ENCODE measurements around the gene CLEC2A.
"Not testable (repeated sequence)": the region's sequence is repeated elsewhere in the genome, so short reads cannot be mapped to it uniquely, and the experiment has no call there.

CLEC2A gene

GRCh38 chr12:9932270-9932669 lies at the start of gene CLEC2A:
Gene CLEC2A (minus strand): TSS chr12:9932370. CDS start chr12:9932329, 41 bp downstream.
- DNase-seq (ENCODE audit: low read depth): no peak

- no peak for DNase-seq (ENCODE audit: low read depth)
Measured at GRCh38 chr12:9980126-9980525, 48.0 kb upstream of the CLEC2A start.

GRCh38 chr12:9977916-9978315 lies 45.7 kb upstream of the CLEC2A start:
- no peak for DNase-seq (ENCODE audit: low read depth)

- DNase-seq (ENCODE audit: low read depth): not testable (repeated sequence)
Measured at GRCh38 chr12:9976626-9977025, 44.5 kb upstream of the CLEC2A start.

DNA sequence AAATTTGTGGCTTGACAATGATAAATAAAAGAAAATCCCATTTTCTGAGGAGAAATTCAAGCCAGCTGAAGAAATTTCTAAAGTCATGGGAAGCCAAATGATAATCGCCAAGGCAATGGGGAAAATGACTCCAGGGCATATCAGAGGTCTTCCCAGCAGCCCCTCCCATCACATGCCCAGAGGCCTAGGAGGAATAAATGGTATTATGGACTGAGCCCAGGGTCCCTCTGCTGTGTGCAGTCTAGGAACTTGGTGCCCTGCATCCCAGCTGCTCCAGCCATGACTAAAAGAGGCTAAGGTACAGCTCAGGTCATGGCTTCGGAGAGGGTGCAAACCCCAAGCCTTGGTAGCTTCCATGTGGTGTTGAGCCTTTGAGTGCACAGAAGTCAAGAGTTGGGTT lies 43.4 kb upstream of the CLEC2A start:
- DNase-seq (ENCODE audit: low read depth): no peak

GRCh38 chr12:9974731-9975130 lies 42.6 kb upstream of the CLEC2A start:
- not testable (repeated sequence) for DNase-seq (ENCODE audit: low read depth)

- no peak for DNase-seq (ENCODE audit: low read depth)
Measured at GRCh38 chr12:9973949-9974348, 41.8 kb upstream of the CLEC2A start.

DNA sequence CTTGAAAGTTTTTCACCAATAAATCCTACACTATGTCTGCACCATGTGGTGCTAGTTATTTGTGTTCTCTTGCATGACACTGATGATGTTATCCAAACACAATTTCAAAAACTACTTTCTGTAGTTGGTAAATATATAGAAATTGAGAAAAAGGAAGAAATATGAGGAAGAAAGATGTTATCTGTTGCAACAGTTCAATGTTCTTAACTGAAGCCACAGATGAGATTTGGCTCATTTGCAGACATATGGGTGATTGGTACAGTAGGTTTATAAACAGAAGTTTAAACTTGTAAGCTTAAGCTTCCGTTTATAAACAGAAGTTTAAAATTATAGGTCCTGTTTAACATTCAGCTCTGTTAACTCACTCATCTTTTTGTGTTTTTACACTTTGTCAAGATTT lies 39.0 kb upstream of the CLEC2A start, which contains the start of gene CLEC12A:
TSS of gene CLEC12A (plus strand) at position 229 of the 400 bp plus-strand sequence. CDS start 188 bp downstream, outside the sequence.
- no peak for DNase-seq (ENCODE audit: low read depth)

DNA sequence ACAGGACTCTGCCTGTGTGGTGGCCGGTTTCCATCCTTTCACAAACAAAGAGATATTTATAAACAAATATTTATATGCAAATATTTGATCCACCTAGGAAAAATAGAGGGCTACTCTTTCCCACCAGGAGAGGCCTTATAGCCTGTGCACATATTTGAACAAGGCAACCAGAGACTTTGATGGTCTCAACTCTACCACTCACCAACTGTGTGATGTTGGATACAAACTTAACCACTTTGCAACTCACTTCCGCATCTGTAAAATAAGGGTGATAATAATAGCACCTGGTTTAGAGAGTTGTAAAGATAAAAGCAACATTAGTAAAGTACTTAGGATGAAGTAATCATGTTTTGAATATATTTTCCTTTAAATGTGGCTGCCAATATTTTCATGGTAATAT lies 37.5 kb upstream of the CLEC2A start:
- DNase-seq (ENCODE audit: low read depth): no peak

- no peak for DNase-seq (ENCODE audit: low read depth)
Measured at GRCh38 chr12:9961901-9962300, 29.7 kb upstream of the CLEC2A start.

DNA sequence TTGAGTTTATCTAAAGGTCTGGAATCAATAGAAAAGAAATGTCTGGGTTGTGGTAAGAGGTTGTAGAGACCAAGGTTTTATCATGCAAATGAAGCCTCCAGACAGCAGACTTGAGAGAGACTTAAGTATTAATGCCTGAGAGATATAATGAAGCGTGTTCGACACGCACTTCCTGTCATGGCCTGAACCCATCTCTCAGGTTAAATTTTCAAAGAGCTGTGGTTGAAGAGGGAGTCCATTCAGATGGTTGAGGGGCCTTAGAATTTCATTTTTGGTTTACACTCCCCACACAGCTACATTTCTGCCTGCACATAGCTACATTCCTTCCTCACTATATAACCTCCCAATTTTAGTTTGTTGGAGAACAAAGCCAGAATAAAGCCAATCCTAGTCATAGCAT lies 28.9 kb upstream of the CLEC2A start:
- DNase-seq (ENCODE audit: low read depth): no peak

DNA sequence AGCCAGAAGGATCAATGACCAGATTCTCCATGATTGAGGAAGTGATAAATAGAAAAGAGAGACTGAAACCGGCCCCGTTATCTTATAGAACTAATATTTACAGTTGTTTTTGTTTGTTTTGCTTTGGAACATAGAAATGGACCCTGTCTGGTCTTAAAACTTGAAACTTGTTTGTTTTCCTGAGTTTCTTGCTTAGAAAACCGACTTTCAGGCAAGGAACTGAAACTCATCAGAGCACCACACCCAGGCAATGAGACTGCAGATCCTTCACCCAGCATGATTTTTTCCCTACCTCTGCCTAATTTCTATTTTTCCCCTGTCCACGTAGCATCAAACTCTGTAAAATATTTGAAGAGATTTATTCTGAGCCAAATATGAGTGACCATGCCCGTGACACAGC lies 28.4 kb upstream of the CLEC2A start:
- DNase-seq (ENCODE audit: low read depth): no peak

DNA sequence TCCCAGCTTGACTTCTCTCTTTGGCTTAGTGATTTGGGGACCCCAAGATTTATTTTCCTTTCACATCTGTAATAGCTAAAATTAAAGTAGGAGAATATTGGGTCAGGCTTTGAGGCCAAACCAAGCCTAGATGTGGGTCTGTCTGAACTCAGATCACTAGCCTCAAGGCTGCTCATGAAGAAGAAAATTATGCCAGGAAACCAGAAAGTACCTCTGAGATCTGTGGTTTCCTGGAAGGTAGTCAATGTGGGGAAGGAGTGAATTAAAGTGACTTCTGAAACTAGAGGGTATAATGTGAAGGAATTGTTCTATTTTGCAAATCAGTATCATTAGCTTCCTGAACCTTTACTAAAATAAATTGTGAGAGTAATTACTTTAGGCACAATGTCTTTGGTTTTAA lies 25.7 kb upstream of the CLEC2A start:
- DNase-seq (ENCODE audit: low read depth): no peak

- DNase-seq (ENCODE audit: low read depth): not testable (repeated sequence)
Measured at GRCh38 chr12:9952954-9953729, 21.0 kb upstream of the CLEC2A start.

DNA sequence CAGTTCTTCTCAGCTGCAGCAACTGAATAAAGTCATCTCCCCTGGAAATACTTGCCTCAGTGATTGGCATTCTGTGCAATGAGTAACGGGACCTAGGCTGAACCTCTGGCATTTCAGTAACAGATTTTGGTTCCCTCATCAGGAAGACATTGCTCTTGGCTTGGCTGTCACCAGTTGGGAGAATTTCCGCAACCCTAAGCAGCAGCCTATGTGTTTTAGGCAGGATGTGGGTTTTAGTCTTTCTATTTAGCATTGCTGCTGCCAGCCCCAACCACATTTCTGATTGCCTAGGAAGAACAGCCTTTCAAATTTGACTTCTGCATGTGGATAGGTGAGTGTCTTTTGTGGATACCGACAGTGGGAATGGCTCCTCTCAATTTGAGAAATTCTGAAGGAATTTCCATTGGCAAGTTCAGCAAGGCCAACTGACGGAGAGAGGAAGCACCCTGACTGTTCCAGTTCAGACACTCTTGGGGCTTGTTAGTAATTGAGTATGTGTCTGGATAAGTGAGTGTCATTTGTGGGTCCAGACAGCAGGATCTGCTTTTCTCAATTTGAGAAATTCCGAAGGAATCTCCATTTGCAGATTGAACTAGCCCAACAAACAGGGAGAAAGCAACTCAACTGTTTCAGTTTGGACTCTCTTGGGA lies 19.0 kb upstream of the CLEC2A start:
- DNase-seq (ENCODE audit: low read depth): peak; percentile 9

DNA sequence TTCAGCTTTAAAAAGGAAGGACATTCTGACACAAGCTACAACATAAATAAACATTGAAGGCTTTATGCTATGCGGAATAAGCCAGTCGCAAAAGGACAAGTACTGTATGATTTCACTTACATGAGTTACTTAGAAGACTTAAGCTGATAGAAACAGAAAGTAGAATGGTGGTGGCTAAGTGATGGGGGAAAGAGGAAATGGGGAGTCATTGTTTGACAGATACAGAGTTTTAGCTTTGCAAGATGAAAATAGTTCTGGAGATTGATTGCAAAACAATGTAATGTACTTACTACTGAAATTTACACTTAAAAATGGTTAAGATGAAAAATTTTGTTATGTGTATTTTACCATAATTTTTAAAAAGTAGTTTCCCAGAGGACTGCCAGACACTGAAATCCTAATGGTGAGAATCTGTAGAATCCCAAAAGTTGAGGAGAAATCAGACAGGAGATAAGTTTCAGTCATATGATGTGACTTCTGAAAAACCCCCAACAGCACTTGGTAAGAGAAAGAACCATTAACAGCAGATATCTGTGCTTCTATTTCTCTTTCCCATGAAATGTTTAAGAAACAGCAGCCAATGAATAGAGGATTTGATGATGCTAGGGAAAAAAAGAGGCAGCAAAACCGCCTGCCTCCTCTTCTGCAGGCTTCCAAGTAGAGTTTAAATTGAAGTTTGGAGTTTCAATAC lies 16.6 kb upstream of the CLEC2A start:
- DNase-seq (ENCODE audit: low read depth): no peak

GRCh38 chr12:9947674-9948073 lies 15.5 kb upstream of the CLEC2A start:
- no peak for DNase-seq (ENCODE audit: low read depth)

DNA sequence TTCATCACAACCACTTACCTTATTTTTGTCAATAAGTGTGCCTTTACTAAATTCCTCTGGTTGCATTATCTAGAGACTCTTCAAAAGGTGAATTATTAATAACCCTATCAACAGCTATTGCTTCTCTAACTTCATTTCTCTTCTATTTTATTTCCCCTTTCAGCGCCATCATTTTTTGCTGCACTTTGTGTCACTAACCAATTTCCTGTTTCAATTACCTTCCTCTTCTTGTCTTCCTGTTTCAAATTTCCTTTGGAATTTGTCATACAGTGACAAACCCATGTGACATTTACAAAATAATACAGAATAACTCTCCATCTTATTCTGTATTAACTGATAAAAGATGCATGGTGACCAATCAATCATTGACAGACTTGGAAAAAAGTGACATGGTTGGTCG lies 12.2 kb upstream of the CLEC2A start:
- DNase-seq (ENCODE audit: low read depth): no peak

- no peak for DNase-seq (ENCODE audit: low read depth)
Measured at GRCh38 chr12:9943240-9943639, 11.1 kb upstream of the CLEC2A start.

GRCh38 chr12:9941838-9942237 lies 9.7 kb upstream of the CLEC2A start:
- no peak for DNase-seq (ENCODE audit: low read depth)

DNA sequence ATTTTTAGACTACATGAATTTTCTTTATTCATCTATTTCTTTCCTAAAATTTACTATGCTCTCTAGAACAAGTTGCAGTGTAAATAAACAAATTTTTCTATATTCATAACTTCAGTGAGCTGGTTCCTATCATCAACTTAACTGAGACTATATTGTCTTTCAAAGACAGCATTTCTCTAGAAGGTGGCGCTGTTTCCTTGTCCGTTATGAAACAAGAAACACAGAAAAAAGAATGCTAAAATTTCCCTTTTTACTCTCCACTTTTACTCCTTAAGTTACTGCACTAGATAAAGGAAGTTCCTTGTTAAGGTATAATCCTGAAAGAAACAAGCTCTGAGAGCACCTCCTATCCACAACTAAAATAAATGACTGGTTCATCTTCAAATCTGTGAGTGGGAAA lies 8.2 kb upstream of the CLEC2A start:
- no peak for DNase-seq (ENCODE audit: low read depth)

DNA sequence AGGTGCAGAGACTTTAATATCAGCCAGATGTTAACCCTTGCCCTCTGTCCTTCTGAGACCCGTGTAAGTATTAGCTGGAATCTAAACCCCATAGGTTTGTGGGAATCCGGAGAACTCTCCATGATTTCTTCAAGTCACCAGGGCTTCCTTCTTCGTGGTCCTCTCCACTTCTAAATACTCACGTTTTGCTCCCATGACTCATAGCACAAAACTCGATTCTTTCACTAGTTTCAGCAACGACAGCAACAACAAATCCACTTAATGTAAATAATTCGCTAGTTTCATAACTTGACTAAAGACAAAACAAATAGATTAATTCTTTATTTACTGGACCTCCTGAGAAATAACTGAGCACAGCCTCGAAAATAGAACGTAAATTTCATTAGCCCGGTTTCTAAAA lies 4.4 kb upstream of the CLEC2A start:
- no peak for DNase-seq (ENCODE audit: low read depth)

DNA sequence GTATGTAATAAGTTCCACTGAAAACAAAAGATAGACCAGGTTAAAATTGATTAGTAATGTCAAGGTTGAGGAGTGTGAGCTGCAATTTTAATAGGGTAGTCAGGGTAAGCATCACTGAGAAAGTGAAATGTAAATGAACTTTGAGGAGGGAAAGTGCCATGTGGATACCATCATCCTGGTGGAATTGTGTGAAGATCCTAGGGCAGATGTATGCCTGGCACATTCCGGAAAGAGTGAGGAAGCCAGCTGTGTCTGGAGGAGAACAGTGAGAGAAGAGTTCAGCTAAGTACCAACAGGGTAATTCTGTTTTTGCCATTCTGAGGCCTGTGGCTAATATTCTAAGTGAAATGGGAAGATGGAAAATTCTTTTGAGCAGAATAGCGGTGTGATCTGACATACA lies 2.9 kb upstream of the CLEC2A start:
- DNase-seq (ENCODE audit: low read depth): no peak

Data from activated T-cell treated with anti-CD3 and anti-CD28 coated beads for 24 hours (primary cell).